CD14-positive monocyte (primary cell): ENCODE results near the gene FBH1. TPM values are rescaled to one million over a fixed set of nuclear protein-coding genes. Genes with fewer than 3 reads are reported as not detected.

ENCODE experiments used
- DNase-seq, 3 donors: peaks; one replicate each; pipeline ENCODE4 v3.0.0-alpha.2; 2011 to 2022
- H2AFZ ChIP-seq: 2 replicates; pipeline ENCODE4 v1.6.0; 2012; ENCODE audit warnings: mild to moderate bottlenecking, low read depth, low read length, inconsistent platforms; ENCODE audit not compliant: insufficient read depth, poor library complexity, severe bottlenecking
- H3K27ac ChIP-seq, 2 donors: 1 replicate in 1 of 2; 2 replicates in 1 of 2; pipeline ENCODE4 v1.5.1; 2012 to 2013; ENCODE audit warnings: low read length in 2 of 2, control low read depth in 1 of 2, inconsistent platforms in 1 of 2, low read depth in 1 of 2, mild to moderate bottlenecking in 1 of 2
- H3K27me3 ChIP-seq, 2 donors: one replicate each; pipeline versions ENCODE4 v1.6.0 to v1.6.1; 2011 to 2013; ENCODE audit warnings: low read length in 2 of 2; ENCODE audit not compliant: control insufficient read depth in 2 of 2, insufficient read depth in 2 of 2
- H3K36me3 ChIP-seq, 2 donors: replicated peaks in 1 of 2; 1 replicate in 1 of 2; 2 replicates in 1 of 2; pipeline versions ENCODE4 v1.5.1 to v1.6.1; 2012 to 2013; ENCODE audit warnings: low read length in 2 of 2, control low read depth in 1 of 2, inconsistent platforms in 1 of 2, mild to moderate bottlenecking in 1 of 2; ENCODE audit not compliant: insufficient read depth in 2 of 2, control insufficient read depth in 1 of 2
- H3K4me1 ChIP-seq, 2 donors: 1 replicate in 1 of 2; 2 replicates in 1 of 2; pipeline versions ENCODE4 v1.5.1 to v1.6.1; 2012 to 2013; ENCODE audit warnings: low read length in 2 of 2, control low read depth in 1 of 2, inconsistent platforms in 1 of 2, mild to moderate bottlenecking in 1 of 2, moderate library complexity in 1 of 2; ENCODE audit not compliant: insufficient read depth in 2 of 2, control insufficient read depth in 1 of 2
- H3K4me2 ChIP-seq: replicated peaks from 2 replicates; pipeline ENCODE3; 2012; ENCODE audit warnings: low read length, moderate library complexity, mild to moderate bottlenecking; ENCODE audit not compliant: poor library complexity, severe bottlenecking; ENCODE audit errors: extremely low read depth
- H3K4me3 ChIP-seq, 3 experiments: fragments of 200-600 bp in 1 of 3; sonication (generic) in 1 of 3; replicated peaks in 1 of 3; 1 replicate in 2 of 3; 2 replicates in 1 of 3; pipeline ENCODE4 v1.5.1; 2011 to 2013; ENCODE audit warnings: low read length in 3 of 3, mild to moderate bottlenecking in 3 of 3, control low read depth in 2 of 3, low read depth in 2 of 3, inconsistent platforms in 1 of 3, moderate library complexity in 1 of 3
- H3K79me2 ChIP-seq: 2 replicates; pipeline ENCODE4 v1.6.0; 2012; ENCODE audit warnings: mild to moderate bottlenecking, control low read depth, inconsistent platforms, low read length, moderate library complexity; ENCODE audit not compliant: insufficient read depth
- H3K9ac ChIP-seq: 2 replicates; pipeline ENCODE4 v1.6.0; 2017; ENCODE audit warnings: low read length, mild to moderate bottlenecking; ENCODE audit not compliant: insufficient read depth, poor library complexity, severe bottlenecking
- H3K9me3 ChIP-seq, 2 donors: replicated peaks in 1 of 2; 1 replicate in 1 of 2; 2 replicates in 1 of 2; pipeline versions ENCODE4 v1.5.1 to v1.6.1; 2012 to 2013; ENCODE audit warnings: low read length in 2 of 2, control low read depth in 1 of 2; ENCODE audit not compliant: control insufficient read depth in 1 of 2, insufficient read depth in 1 of 2
- H4K20me1 ChIP-seq: 2 replicates; pipeline ENCODE4 v1.6.0; 2012; ENCODE audit warnings: mild to moderate bottlenecking, low read length, control low read depth, moderate library complexity; ENCODE audit not compliant: insufficient read depth
- H3K27ac Mint-ChIP-seq, 7 donors: one replicate each; pipeline ENCODE4 v1.8.0; 2020; ENCODE audit warnings: mild to moderate bottlenecking in 7 of 7, mixed read lengths in 7 of 7, moderate library complexity in 6 of 7, inconsistent platforms in 2 of 7
- H3K27me3 Mint-ChIP-seq, 3 donors: one replicate each; pipeline ENCODE4 v1.8.0; 2021 to 2022; ENCODE audit warnings: low read depth in 3 of 3, mild to moderate bottlenecking in 3 of 3, mixed read lengths in 3 of 3, moderate library complexity in 3 of 3, inconsistent platforms in 1 of 3
- H3K36me3 Mint-ChIP-seq, 2 donors: one replicate each; pipeline ENCODE4 v1.8.0; 2020; ENCODE audit warnings: mixed read lengths in 2 of 2, inconsistent platforms in 1 of 2, mild to moderate bottlenecking in 1 of 2
- H3K4me1 Mint-ChIP-seq: one replicate; pipeline ENCODE4 v1.8.0; 2020; ENCODE audit warnings: mild to moderate bottlenecking, mixed read lengths
- H3K4me3 Mint-ChIP-seq, 2 donors: one replicate each; pipeline ENCODE4 v1.8.0; 2020; ENCODE audit warnings: mild to moderate bottlenecking in 2 of 2, mixed read lengths in 2 of 2, moderate library complexity in 1 of 2
- H3K9me3 Mint-ChIP-seq, 7 donors: one replicate each; pipeline ENCODE4 v1.8.0; 2020 to 2022; ENCODE audit warnings: mixed read lengths in 7 of 7, mild to moderate bottlenecking in 6 of 7, moderate library complexity in 6 of 7, inconsistent platforms in 2 of 7
- WGBS: methylation state at CpG from one replicate; pipeline ENCODE4 v1.1.5; 2013; ENCODE audit warnings: missing lambda C conversion rate; ENCODE audit not compliant: insufficient coverage; 5-methylcytosine and 5-hydroxymethylcytosine counted together
- intact Hi-C, 2 donors: fragments of 100-400 bp; cut with micrococcal nuclease; formaldehyde crosslinking; loops; one replicate each; pipeline versions ENCODE4 v1.15.0 to v1.15.1; 2023
- polyA plus RNA-seq, 3 donors: library from polyadenylated mRNA; depleted of rRNA in 1 of 3; unstranded in 2 of 3; stranded (reverse) in 1 of 3; fragments of 300-500 nt in 2 of 3; fragments of >200 nt in 1 of 3; fragmentation: Illumina TruSeq in 2 of 3; gene quantifications; 1 replicate in 2 of 3; 2 replicates in 1 of 3; pipeline ENCODE4 v1.2.3, GENCODE V29; 2012 to 2021
- TF ChIP-seq, protein P1 (sequence below): fragments of 200-600 bp; IDR thresholded peaks from one replicate; pipeline ENCODE4 v1.8.0; 2022; ENCODE audit warnings: antibody characterized with exemption, mild to moderate bottlenecking

Gene FBH1
- polyA plus RNA-seq, 3 donors, result 33.9 to 73.3 (median 48.3) TPM

DNA sequence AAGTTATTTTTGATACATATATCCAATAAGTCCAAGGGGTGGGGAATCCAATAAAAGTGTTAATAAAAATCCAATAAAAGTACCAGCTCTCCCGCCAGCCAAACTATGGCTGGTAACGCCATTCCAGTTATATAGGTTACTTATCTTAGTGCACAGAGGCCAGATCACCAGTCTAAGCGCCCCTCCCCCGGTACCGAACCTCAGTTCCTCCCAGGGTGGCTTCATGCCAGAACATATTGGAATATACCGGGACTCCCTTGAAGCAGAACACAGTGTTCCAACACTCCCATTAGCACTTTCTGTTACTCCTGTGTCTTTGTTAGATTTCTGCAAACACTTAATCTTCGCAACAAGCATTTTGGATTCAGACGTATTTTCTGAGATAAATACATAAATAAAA lies 7.5 kb downstream of the FBH1 start:
- Histone ChIP-seq H3K9ac (no peak overlapping the region), H2AFZ (no peak overlapping the region), H3K4me1 (no peaks in the 10 kb centered on the region), H3K4me2 (no peak overlapping the region), H3K27me3 (no peaks in the 10 kb centered on the region), H3K9me3 (peaks cover 7 to 12% of the 10 kb centered on the region in 2 donors), H4K20me1 (peaks cover 70% of the 10 kb centered on the region), H3K4me3 (no peak overlapping the region), H3K27ac (no peak overlapping the region), H3K36me3 (peaks cover 18 to 53% of the 10 kb centered on the region in 2 donors), H3K79me2 (peaks cover 59% of the 10 kb centered on the region)
- no peak for DNase-seq
- intact Hi-C loops, result no loop called here
- Mint-ChIP-seq H3K27me3 (no peaks in the 10 kb centered on the region), H3K36me3 (peaks cover 46 to 54% of the 10 kb centered on the region in 2 donors), H3K27ac (peak overlapping the region in 3 of 7 donors; percentile 12 to 21 (median 16)), H3K4me3 (no peak overlapping the region), H3K9me3 (peaks cover 6 to 14% (median 11%) of the 10 kb centered on the region in 7 donors), H3K4me1 (peaks cover 4% of the 10 kb centered on the region)
- TF ChIP-seq, protein P1, sequence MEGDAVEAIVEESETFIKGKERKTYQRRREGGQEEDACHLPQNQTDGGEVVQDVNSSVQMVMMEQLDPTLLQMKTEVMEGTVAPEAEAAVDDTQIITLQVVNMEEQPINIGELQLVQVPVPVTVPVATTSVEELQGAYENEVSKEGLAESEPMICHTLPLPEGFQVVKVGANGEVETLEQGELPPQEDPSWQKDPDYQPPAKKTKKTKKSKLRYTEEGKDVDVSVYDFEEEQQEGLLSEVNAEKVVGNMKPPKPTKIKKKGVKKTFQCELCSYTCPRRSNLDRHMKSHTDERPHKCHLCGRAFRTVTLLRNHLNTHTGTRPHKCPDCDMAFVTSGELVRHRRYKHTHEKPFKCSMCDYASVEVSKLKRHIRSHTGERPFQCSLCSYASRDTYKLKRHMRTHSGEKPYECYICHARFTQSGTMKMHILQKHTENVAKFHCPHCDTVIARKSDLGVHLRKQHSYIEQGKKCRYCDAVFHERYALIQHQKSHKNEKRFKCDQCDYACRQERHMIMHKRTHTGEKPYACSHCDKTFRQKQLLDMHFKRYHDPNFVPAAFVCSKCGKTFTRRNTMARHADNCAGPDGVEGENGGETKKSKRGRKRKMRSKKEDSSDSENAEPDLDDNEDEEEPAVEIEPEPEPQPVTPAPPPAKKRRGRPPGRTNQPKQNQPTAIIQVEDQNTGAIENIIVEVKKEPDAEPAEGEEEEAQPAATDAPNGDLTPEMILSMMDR, result no peak
- WGBS, result 100% methylated on average over 5 of the region's 8 CpGs

DNA sequence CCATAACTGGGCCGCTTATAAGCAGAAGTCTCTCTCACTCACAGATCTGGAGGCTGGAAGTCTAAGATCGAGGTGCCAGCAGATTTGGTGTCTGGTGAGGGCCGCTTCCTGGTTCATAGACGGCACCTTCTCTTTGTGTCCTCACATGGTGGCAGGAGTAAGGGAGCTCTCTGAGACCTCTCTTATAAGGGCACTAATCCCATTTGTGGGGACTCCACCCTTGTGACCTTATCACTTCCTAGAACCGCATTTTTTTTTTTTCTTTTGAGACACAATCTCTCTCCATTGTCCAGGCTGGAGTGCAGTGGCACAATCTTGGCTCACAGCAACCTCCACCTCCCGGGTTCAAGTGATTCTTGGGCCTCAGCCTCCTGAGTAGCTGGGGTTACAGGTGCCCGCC lies 8.1 kb downstream of the FBH1 start:
- intact Hi-C loops, result no loop called here
- peak overlapping the region in 2 of 7 donors; percentile 30 to 37 for H3K27ac Mint-ChIP-seq
- no peak overlapping the region for H3K4me3 ChIP-seq
- peaks cover 4% of the 10 kb centered on the region for H3K4me1 Mint-ChIP-seq
- TF ChIP-seq, protein P1, result no peak
- no peak overlapping the region for H3K4me3 Mint-ChIP-seq
- H3K36me3 ChIP-seq, result peaks cover 18 to 57% of the 10 kb centered on the region in 2 donors
- no peak overlapping the region for H2AFZ ChIP-seq
- no peaks in the 10 kb centered on the region for H3K27me3 ChIP-seq
- peaks cover 51 to 55% of the 10 kb centered on the region in 2 donors for H3K36me3 Mint-ChIP-seq
- no peak overlapping the region for H3K27ac ChIP-seq
- H4K20me1 ChIP-seq, result peaks cover 70% of the 10 kb centered on the region
- 100% methylated on average over 3 of the region's 7 CpGs for WGBS
- no peak overlapping the region for H3K9ac ChIP-seq
- H3K9me3 Mint-ChIP-seq, result peaks cover 6 to 14% (median 11%) of the 10 kb centered on the region in 7 donors
- DNase-seq, result no peak
- H3K79me2 ChIP-seq, result peaks cover 56% of the 10 kb centered on the region
- H3K27me3 Mint-ChIP-seq, result no peaks in the 10 kb centered on the region
- peaks cover 7 to 12% of the 10 kb centered on the region in 2 donors for H3K9me3 ChIP-seq
- no peak overlapping the region for H3K4me2 ChIP-seq
- no peaks in the 10 kb centered on the region for H3K4me1 ChIP-seq
